ENCODE results near the gene ASPRV1. TPM values are rescaled to one million over a fixed set of nuclear protein-coding genes. Genes with fewer than 3 reads are reported as not detected.

Gene ASPRV1
- total RNA-seq, 1 donor from 2014 or later = 4.3 TPM

DNA sequence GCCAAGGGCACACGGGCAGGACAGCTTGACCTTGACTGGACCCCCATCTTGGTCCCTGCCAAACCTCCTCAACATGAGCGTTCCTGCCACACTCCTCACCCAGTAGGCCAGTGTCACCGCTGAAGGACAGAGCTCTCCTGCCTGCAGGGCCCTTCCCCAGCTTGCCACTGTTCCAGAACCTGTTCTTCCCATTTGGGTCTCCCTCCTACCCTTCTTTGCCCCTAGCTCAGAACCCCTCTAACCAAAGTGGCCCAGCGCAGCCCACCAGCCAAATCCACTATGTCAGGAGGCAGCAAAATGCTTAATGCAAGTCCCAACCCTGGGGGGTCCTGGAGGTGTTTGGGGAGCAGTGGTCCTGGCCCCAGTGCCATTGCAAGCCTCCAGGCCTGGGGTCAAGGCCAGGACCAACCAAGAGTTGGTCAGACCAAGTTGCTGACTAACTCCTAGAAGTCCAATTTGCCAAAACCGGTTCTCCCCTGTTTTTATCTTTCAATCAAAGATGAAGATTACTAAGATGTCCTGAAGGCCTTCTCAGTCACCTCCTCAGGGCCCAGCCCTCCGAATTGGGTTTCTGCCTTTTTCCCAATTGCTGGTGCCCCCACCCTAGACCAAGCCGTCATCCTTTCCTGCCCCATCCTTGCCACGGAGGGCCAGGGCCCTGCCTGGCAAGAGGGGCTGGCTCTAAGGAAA is 4.5 kb upstream of the ASPRV1 start:
- Histone ChIP-seq H3K9me3 (no peaks in the 10 kb centered on the region), H3K36me3 (no peaks in the 10 kb centered on the region), H3K27me3 (no peaks in the 10 kb centered on the region), H3K4me1 (no peaks in the 10 kb centered on the region), H3K4me3 (no peak overlapping the region), H3K27ac (no peak overlapping the region)
- intact Hi-C loops (cut with DNase I) = no loop called here
- no peak for DNase-seq (ENCODE audit: low spot score in 2 of 2)
- TF ChIP-seq CTCF (IDR thresholded peaks at IDR 0.05) = no peak

GRCh38 chr2:69964353-69964841 is 3.0 kb upstream of the ASPRV1 start:
- no peak overlapping the region for H3K27ac ChIP-seq
- intact Hi-C loops (cut with DNase I) = no loop called here
- no peak for DNase-seq (ENCODE audit: low spot score in 2 of 2)
- no peaks in the 10 kb centered on the region for H3K27me3 ChIP-seq
- no peaks in the 10 kb centered on the region for H3K4me1 ChIP-seq
- no peaks in the 10 kb centered on the region for H3K36me3 ChIP-seq
- H3K9me3 ChIP-seq = no peaks in the 10 kb centered on the region
- TF ChIP-seq CTCF (IDR thresholded peaks at IDR 0.05) = no peak
- no peak overlapping the region for H3K4me3 ChIP-seq

- no peaks in the 10 kb centered on the region for H3K36me3 ChIP-seq
- intact Hi-C loops (cut with DNase I) = no loop called here
- no peak overlapping the region for H3K4me3 ChIP-seq
- no peaks in the 10 kb centered on the region for H3K9me3 ChIP-seq
- H3K27me3 ChIP-seq = no peaks in the 10 kb centered on the region
- no peak overlapping the region for H3K27ac ChIP-seq
- no peak for DNase-seq (ENCODE audit: low spot score in 2 of 2)
- TF ChIP-seq CTCF (IDR thresholded peaks at IDR 0.05) = no peak
- H3K4me1 ChIP-seq = no peaks in the 10 kb centered on the region
These were observed 1.7 kb upstream of the ASPRV1 start for GRCh38 chr2:69962986-69963730.

DNA sequence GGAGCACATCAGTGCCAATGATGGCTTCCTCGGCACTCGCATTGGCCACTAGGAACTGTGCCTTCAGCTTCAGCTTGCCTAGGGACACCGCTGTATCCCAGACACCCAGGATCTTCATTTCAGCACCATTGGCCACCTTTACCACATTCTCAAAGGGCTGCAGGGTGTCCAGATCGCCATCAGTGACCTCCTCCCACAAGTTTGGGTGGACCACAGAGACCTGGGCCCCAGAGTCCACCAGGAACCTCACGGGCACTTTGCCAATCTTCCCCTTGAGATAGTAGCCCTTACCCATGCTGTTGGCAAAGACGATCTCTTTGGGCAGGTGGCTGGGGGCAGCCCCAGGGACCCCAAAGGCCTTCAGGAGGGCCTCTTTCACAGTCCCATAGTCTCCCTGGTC is 610 bp downstream of the ASPRV1 start:
- H3K27me3 ChIP-seq = no peaks in the 10 kb centered on the region
- TF ChIP-seq CTCF (IDR thresholded peaks at IDR 0.05) = no peak
- DNase-seq (ENCODE audit: low spot score in 2 of 2) = no peak
- no peak overlapping the region for H3K27ac ChIP-seq
- H3K4me3 ChIP-seq = no peak overlapping the region
- no peaks in the 10 kb centered on the region for H3K36me3 ChIP-seq
- no peaks in the 10 kb centered on the region for H3K4me1 ChIP-seq
- H3K9me3 ChIP-seq = no peaks in the 10 kb centered on the region
- intact Hi-C loops (cut with DNase I) = no loop called here

GRCh38 chr2:69959425-69959824 is 2.0 kb downstream of the ASPRV1 start:
- intact Hi-C loops (cut with DNase I) = no loop called here
- H3K36me3 ChIP-seq = no peaks in the 10 kb centered on the region

More at GRCh38 chr2:69959425-69959824, 2.0 kb downstream of the ASPRV1 start:
- DNase-seq (ENCODE audit: low spot score in 2 of 2) = peak in 1 of 2 donors; percentile 53
- no peak for TF ChIP-seq CTCF (IDR thresholded peaks at IDR 0.05)
- Histone ChIP-seq H3K9me3 (no peaks in the 10 kb centered on the region), H3K27me3 (no peaks in the 10 kb centered on the region), H3K4me1 (no peaks in the 10 kb centered on the region), H3K4me3 (no peak overlapping the region), H3K27ac (no peak overlapping the region)

Measured in ascending aorta (tissue), 2 donors.